HFF-Myc (cell line): ENCODE measurements around the gene CD101.

Source experiments
- DNase-seq: peaks from one replicate; pipeline ENCODE4 v3.0.0-alpha.2; 2011; ENCODE audit warnings: low read depth; ENCODE audit errors: extremely low read depth
- H3K4me3 ChIP-seq: replicated peaks from 2 replicates; pipeline ENCODE4 v1.5.1; 2011; ENCODE audit warnings: low read depth, mild to moderate bottlenecking, control low read depth, low read length
- TF ChIP-seq, protein P1 (sequence below): IDR thresholded peaks from 2 replicates; pipeline ENCODE4 v1.5.1; 2012; ENCODE audit warnings: mild to moderate bottlenecking, low read depth, low read length, control low read depth; ENCODE audit errors: missing control alignments

Gene CD101

DNA sequence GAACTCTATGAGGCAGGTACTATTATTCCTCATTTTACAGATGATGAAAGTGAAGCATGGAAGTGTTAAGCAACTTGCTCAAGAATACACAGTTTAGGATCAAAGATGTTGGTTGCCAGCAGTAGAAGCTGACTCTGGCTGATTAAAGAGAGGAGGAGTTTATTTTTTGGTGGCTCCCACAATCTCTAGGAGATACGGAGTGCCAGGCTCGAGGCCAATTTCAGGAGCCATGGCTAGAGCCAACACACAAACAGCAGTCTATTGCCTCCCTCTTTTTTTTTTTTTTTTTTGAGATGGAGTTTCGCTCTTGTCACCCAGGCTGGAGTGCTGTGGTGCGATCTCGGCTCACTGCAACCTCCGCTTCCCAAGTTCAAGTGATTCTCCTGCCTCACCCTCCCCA, 78.2 kb downstream of the CD101 start:
- H3K4me3 ChIP-seq, result no peak overlapping the region
- no peak for DNase-seq
- TF ChIP-seq, protein P1, sequence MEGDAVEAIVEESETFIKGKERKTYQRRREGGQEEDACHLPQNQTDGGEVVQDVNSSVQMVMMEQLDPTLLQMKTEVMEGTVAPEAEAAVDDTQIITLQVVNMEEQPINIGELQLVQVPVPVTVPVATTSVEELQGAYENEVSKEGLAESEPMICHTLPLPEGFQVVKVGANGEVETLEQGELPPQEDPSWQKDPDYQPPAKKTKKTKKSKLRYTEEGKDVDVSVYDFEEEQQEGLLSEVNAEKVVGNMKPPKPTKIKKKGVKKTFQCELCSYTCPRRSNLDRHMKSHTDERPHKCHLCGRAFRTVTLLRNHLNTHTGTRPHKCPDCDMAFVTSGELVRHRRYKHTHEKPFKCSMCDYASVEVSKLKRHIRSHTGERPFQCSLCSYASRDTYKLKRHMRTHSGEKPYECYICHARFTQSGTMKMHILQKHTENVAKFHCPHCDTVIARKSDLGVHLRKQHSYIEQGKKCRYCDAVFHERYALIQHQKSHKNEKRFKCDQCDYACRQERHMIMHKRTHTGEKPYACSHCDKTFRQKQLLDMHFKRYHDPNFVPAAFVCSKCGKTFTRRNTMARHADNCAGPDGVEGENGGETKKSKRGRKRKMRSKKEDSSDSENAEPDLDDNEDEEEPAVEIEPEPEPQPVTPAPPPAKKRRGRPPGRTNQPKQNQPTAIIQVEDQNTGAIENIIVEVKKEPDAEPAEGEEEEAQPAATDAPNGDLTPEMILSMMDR, result no peak

DNA sequence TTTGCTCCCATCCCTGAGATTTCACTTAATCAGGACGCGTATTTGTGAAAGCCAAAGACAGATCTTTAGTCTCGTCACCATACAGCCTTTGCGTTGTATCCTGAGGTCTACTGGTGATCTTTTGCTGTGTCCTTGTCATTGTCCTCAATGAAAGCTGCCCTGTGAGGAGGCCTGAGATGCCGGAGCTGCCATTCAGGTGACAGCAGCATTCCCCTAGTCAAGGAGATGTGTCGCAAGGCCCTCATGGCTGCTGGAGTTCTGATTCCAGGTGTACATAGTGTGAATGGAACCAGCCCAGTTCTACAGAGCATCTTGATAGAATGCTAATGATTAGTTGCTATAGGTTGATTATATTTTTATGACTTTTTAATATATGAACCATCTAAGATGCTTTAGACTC, 82.7 kb downstream of the CD101 start:
- TF ChIP-seq, protein P1, result no peak
- no peak for DNase-seq
- no peak overlapping the region for H3K4me3 ChIP-seq
